Right lobe of liver (tissue), 6 donors: Measurements from ENCODE around the gene INSYN2A. TPM values are rescaled to one million over a fixed set of nuclear protein-coding genes. Genes with fewer than 3 reads are reported as not detected.

ENCODE experiments used
- ATAC-seq, 4 donors: fragments of 200-7000 bp; cut with Tn5 transposase; one replicate each; pipeline ENCODE4 v1.9.1; 2020; ENCODE audit warnings: mild to moderate bottlenecking in 4 of 4, moderate library complexity in 4 of 4
- DNase-seq, 3 donors: peaks; one replicate each; pipeline ENCODE4 v3.0.0-alpha.2; 2020
- H3K27ac ChIP-seq, 3 donors: fragments of 200-600 bp; one replicate each; pipeline ENCODE4 v1.8.0; 2022
- H3K27me3 ChIP-seq, 2 donors: fragments of 200-600 bp; one replicate each; pipeline ENCODE4 v1.8.0; 2022
- H3K36me3 ChIP-seq, 4 donors: fragments of 200-600 bp; sonication (generic) in 1 of 4; one replicate each; pipeline versions ENCODE4 v1.5.1 to v1.8.0; 2017 to 2022; ENCODE audit warnings: control low read depth in 1 of 4
- H3K4me1 ChIP-seq, 4 donors: fragments of 200-600 bp; sonication (generic) in 1 of 4; one replicate each; pipeline versions ENCODE4 v1.5.1 to v1.8.0; 2017 to 2022; ENCODE audit warnings: control low read depth in 1 of 4
- H3K4me3 ChIP-seq, 3 donors: fragments of 200-600 bp; one replicate each; pipeline ENCODE4 v1.8.0; 2022
- H3K9me3 ChIP-seq, 4 donors: fragments of 200-600 bp; sonication (generic) in 1 of 4; one replicate each; pipeline versions ENCODE4 v1.5.1 to v1.8.0; 2017 to 2022; ENCODE audit warnings: control low read depth in 1 of 4
- POLR2A ChIP-seq: fragments of 450-650 bp; IDR thresholded peaks from one replicate; pipeline ENCODE4 v1.6.1; 2017; ENCODE audit warnings: antibody characterized with exemption, mild to moderate bottlenecking
- WGBS: methylation state at CpG from one replicate; pipeline ENCODE4 v1.1.6; 2018; ENCODE audit warnings: low coverage, low lambda C conversion rate; ENCODE audit not compliant: insufficient coverage; ENCODE audit errors: missing lambda C conversion rate; 5-methylcytosine and 5-hydroxymethylcytosine counted together
- intact Hi-C, 2 donors: fragments of 100-400 bp; cut with DNase I; formaldehyde crosslinking; loops; one replicate each; pipeline versions ENCODE4 v1.11.2 to v1.14.1; 2022
- total RNA-seq, 6 experiments: library from RNA; depleted of rRNA in 2 of 6; stranded (reverse); fragments of >200 nt in 2 of 6; fragmentation: NEBNext Ultra II Directional in 3 of 6; extraction: Animal tissue kit (Norgen Biotek cat#: 25700) in 3 of 6; gene quantifications; one replicate each; pipeline versions ENCODE4 v1.1.0 to v1.2.4, GENCODE V29; 2016 to 2023
- TF ChIP-seq, protein P1 (sequence below), 4 donors: fragments of 200-600 bp in 3 of 4; fragments of 450-650 bp in 1 of 4; IDR thresholded peaks; one replicate each; pipeline versions ENCODE4 v1.5.1 to v1.8.0; 2016 to 2022; ENCODE audit warnings: antibody characterized with exemption in 4 of 4, mild to moderate bottlenecking in 2 of 4
- donor health status: DM: no; HTN: yes; CAD: no.
- donor health status: DM: no; HTN: no; CAD: no.
- donor health status: DM: no; HTN: no; CAD: no.
- donor health status: DM: no; HTN: yes; CAD: no.
- donor health status: DM: no; HTN: yes; CAD: no.

INSYN2A gene
- total RNA-seq, 6 experiments from 2014 or later, result not detected

GRCh38 chr10:127153181-127153580 is 43.2 kb downstream of the INSYN2A start:
- peaks cover 0 to 17% (median 7%) of the 10 kb centered on the region in 4 donors for H3K4me1 ChIP-seq
- ATAC-seq (no peak), DNase-seq (no peak)
- H3K4me3 ChIP-seq, result no peak overlapping the region
- no peaks in the 10 kb centered on the region for H3K9me3 ChIP-seq
- no peaks in the 10 kb centered on the region for H3K27me3 ChIP-seq
- TF ChIP-seq, protein P1, sequence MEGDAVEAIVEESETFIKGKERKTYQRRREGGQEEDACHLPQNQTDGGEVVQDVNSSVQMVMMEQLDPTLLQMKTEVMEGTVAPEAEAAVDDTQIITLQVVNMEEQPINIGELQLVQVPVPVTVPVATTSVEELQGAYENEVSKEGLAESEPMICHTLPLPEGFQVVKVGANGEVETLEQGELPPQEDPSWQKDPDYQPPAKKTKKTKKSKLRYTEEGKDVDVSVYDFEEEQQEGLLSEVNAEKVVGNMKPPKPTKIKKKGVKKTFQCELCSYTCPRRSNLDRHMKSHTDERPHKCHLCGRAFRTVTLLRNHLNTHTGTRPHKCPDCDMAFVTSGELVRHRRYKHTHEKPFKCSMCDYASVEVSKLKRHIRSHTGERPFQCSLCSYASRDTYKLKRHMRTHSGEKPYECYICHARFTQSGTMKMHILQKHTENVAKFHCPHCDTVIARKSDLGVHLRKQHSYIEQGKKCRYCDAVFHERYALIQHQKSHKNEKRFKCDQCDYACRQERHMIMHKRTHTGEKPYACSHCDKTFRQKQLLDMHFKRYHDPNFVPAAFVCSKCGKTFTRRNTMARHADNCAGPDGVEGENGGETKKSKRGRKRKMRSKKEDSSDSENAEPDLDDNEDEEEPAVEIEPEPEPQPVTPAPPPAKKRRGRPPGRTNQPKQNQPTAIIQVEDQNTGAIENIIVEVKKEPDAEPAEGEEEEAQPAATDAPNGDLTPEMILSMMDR (IDR thresholded peaks at IDR 0.05), result no peak
- TF ChIP-seq POLR2A, result no peak
- H3K36me3 ChIP-seq, result no peaks in the 10 kb centered on the region
- 75% methylated on average over 3 of the region's 4 CpGs for WGBS
- H3K27ac ChIP-seq, result no peak overlapping the region
- intact Hi-C loops, result no loop called here

DNA sequence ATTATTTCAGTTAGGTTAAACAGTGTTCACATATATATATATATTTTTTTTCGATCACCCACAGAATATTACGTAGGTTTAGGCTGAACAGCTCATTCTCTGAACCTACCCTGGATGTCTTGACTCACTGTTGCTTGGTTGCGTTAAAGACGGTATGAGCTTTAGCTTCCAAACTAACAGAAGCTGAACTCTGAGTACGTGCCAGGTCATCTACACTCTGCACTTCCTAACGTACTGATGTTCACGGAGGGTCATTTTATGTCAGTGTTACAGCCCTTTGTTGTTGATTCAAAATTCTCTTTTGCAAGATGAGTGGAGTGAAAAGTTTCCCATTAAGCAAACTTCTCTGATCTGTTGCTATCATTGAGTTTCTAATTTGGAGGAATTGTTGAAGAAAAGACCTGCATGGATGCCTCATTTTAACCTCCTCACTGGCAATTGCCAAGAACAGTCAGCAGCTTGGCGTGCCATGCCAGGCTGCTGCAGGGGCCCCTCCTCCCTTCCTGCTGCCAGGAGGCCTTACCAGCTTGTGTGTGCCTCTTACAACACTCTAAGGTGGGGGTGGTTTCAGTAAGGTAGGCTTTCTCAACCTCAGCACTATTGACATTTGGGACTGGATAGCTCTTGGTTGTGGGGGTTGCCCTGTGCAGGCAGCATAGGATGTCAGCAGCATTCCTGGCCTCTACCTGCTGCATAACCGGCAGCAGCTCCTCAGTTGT is 44.3 kb downstream of the INSYN2A start:
- no peaks in the 10 kb centered on the region for H3K27me3 ChIP-seq
- H3K36me3 ChIP-seq, result no peaks in the 10 kb centered on the region
- H3K4me1 ChIP-seq, result peaks cover 0 to 17% (median 7%) of the 10 kb centered on the region in 4 donors
- intact Hi-C loops, result no loop called here
- peak overlapping the region in 1 of 3 donors; percentile 7 for H3K27ac ChIP-seq
- TF ChIP-seq POLR2A, result no peak
- TF ChIP-seq, protein P1 (IDR thresholded peaks at IDR 0.05), result no peak
- 32% methylated on average over 8 of the region's 9 CpGs for WGBS
- DNase-seq (peak; percentile 76 to 90 (median 89)), ATAC-seq (peak; percentile 98 to 99 (median 99))
- no peaks in the 10 kb centered on the region for H3K9me3 ChIP-seq
- no peak overlapping the region for H3K4me3 ChIP-seq

- H3K4me3 ChIP-seq, result no peak overlapping the region
- ATAC-seq (no peak), DNase-seq (no peak)
- no peak for TF ChIP-seq POLR2A
- TF ChIP-seq, protein P1 (IDR thresholded peaks at IDR 0.05), result no peak
- H3K9me3 ChIP-seq, result no peaks in the 10 kb centered on the region
- intact Hi-C loops, result no loop called here
- peaks cover 0 to 17% (median 7%) of the 10 kb centered on the region in 4 donors for H3K4me1 ChIP-seq
- H3K27me3 ChIP-seq, result no peaks in the 10 kb centered on the region
- H3K27ac ChIP-seq, result peak overlapping the region in 1 of 3 donors; percentile 7
- WGBS, result 89% methylated on average over 10 of the region's 10 CpGs
- H3K36me3 ChIP-seq, result no peaks in the 10 kb centered on the region
Measured at GRCh38 chr10:127151541-127151940, 44.9 kb downstream of the INSYN2A start.

DNA sequence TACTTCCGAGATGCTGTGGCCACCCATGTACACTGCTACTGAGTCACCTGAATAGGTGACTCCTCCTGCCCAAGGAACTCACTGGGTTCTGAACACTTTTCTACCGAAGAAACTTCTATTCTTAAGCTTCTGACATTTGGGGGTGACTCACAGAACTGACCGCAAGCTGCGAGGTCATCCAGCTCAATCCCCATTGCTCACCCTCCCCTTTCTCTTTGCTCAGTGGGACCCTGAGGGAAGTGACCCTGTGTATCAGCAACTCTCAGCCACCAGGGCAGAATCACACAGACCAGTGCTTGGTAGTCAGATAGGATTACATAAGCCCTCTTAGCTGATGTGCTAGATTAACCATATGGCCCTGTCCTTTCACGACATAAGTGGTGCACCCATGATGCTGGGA is 46.3 kb downstream of the INSYN2A start:
- Histone ChIP-seq H3K27ac (no peak overlapping the region), H3K4me1 (peaks cover 0 to 17% (median 7%) of the 10 kb centered on the region in 4 donors), H3K27me3 (no peaks in the 10 kb centered on the region), H3K4me3 (no peak overlapping the region), H3K9me3 (no peaks in the 10 kb centered on the region), H3K36me3 (no peaks in the 10 kb centered on the region)
- DNase-seq (no peak), ATAC-seq (no peak)
- intact Hi-C loops, result no loop called here
- TF ChIP-seq, protein P1 (IDR thresholded peaks at IDR 0.05), result no peak
- no peak for TF ChIP-seq POLR2A
- WGBS, result 91% methylated on average over 4 of the region's 5 CpGs
